Measurements from ENCODE around the gene LIX1.

The LIX1 gene

DNA sequence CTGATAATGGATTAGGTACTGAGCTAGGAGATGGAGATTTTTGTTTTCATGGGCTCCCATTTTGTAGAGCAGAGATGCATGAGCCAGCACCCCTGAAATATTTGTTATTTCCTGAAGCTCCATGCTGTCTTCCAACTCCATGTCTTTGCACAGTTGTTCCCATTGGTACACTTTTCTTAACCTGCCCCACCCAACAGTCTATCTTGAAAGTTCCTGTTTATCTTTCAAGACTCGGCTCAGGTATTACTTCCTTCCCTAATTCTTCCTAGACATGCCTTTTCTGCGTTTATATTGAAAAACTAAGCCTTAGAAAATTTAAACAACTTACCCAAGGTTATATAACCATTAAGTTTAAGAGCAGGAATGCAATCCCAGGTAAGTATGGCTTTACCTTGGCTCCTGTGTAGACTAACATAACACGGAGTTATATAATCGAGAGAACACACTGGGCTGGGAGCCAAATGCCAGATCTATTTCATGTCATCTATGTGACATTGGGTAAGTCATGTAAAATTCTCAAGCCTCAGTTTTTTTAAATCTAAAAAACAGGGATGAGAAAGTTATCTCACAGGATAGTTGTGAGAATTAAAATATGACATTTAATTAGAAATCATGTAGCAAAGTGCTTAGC, 67.4 kb downstream of the LIX1 start:
- DNase-seq (ENCODE audit: low read depth): no peak

DNA sequence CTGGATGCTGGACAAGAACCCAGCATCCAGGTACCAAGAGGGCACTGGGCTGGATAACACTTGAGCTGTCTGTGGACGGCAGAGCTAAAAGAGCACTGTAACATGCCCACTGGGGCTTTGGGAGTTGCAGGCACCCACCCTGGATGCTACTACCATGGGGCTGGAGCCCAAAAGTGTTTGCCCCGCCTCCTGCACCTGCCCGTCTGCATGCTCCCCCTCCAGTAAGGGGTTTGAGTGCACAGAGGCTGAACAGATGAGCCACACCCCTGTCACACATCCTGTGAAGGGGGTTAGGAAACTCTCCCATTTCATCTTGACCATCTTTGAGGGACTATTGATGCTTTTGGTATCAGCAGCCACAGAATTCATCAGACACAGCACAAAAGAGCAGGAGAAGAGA, 69.0 kb downstream of the LIX1 start:
- no peak for DNase-seq (ENCODE audit: low read depth)

DNA sequence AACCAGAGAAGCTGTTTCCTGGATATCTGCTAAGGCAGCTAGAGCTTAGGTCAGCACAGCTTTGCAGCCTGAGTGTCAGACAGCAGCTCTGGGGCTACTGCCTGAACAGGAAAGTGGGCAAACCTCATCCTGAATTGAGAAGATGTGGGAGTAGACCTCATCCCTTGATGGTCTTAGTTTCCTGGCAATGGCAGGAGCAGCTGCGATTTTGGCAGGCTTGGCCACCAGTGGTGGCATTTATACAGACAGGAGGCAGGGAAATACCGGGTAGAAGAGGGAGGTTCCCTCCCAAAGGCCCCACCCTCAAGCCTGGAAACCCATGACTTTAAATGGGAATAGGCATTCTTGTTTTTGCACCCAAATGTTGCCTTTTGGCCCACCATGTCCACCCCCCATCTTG, 69.7 kb downstream of the LIX1 start:
- DNase-seq (ENCODE audit: low read depth): no peak

DNA sequence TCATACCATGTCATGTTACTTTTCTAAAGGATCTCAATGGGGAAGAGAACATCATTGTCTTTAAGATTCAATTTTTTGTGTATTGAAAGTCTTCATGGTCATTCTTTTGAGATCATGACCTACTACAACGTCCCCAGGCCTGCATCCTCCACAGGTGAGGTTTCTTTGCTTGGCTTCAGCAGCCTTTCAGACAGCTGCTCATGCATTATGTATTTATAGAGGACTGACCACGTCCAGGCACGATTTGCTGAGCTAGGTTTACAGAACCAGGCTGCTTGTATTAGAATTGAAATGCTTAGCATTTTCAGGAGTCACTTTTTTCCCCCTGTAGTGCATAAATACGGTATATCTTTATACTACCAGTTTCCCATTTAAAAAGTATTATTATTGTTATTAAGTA, 70.4 kb downstream of the LIX1 start:
- no peak for DNase-seq (ENCODE audit: low read depth)

DNA sequence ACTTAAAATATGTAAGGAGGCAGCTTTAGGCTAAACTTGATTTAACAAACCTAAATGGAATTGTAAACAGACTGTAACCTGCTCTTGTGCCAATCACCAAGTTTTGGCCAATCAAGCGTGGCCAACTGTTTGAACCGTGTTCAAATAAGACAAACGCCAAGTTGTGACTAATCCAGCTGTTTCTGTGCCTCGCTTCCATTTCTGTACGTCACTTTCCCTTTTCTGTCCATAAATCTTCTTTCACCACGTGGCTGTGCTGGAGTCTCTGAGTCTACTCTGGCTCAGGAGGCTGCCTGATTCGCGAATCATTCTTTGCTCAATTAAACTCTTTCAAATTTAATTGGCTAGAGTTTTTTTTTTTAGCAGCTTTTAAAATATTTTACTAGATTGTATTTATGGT, 71.3 kb downstream of the LIX1 start:
- DNase-seq (ENCODE audit: low read depth): no peak

DNA sequence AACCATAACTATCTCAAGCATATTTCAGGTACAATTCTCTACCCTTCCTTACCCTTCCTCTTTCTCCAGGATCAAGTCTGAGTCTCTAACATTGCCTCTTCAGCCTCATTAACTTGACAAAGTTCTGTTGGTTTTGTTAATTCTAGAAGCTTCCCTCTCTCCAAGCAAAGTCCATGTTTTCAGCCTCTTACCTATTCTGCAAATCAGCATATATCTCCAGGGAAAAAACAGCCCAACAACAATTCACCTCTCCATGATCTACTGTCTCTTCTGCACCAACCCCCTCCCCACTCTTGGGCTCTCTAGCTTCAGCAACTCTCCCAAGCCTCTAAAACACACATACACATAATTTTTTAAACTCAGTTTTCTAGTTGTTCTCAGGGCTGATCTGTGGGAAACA, 72.2 kb downstream of the LIX1 start:
- DNase-seq (ENCODE audit: low read depth): no peak

DNA sequence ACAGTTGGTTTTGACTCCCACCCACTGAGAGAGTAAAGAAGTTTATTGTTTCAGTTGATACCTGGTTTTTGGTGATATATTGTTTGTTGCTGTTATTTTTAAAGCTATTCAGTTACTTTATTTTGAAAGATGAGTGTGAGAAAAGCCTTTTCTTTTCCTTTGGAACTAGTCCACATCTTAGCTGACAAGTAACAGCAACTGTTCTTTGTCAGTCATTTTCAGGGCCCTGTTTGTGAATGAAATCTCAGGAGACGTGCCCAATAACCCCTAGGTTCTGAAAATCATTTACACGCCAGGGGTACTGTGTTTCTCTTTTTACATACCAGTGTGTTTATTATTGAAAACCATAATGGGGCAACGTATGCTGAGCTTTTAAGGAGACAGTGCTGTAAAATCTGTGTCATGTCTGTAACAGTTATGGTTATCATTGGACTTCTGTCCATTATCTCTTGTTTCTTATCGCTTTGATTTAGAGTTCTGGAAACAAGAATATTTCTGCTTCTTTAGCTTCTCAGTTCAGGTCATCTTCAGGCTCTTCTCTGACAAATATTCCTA, 75.0 kb downstream of the LIX1 start:
- DNase-seq (ENCODE audit: low read depth): no peak

DNA sequence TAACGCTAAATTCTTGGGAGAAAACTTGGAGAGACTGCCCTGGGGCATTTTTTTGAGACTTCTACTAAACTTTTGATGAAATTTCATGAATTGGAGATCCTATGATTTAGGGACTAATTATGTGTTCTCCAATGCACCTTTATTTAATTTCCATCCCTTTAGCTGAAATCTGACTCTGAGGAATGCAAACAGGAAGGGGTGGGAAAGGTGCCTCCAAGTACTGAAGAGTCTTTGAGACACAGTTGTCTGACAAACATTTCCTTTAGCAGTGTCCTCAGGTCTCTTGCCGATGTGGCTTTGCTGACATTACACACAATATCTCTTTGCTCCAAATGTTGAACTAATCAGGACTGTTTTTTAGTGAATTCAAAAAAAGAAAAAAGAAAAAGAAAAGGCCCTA, 76.9 kb downstream of the LIX1 start:
- DNase-seq (ENCODE audit: low read depth): no peak

DNA sequence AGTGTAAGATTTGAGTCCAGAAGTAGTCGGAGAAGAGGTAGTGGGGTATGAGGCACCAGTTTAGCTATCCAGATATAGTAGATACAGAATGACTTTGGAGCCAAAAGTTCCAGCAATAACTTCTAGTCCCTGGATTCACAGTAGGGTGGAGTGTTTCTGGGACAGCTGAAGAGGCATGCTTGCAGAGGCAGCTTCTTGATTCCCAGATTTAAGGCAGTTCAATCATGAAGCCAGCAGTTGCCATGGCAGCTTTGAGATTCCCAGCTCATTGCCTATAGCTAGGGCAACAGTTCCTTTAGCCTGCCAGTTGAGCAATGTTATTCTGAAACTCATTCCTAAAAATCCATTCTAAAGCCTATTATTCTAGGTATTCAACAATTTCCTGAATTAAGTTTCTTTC, 79.2 kb downstream of the LIX1 start:
- no peak for DNase-seq (ENCODE audit: low read depth)

DNA sequence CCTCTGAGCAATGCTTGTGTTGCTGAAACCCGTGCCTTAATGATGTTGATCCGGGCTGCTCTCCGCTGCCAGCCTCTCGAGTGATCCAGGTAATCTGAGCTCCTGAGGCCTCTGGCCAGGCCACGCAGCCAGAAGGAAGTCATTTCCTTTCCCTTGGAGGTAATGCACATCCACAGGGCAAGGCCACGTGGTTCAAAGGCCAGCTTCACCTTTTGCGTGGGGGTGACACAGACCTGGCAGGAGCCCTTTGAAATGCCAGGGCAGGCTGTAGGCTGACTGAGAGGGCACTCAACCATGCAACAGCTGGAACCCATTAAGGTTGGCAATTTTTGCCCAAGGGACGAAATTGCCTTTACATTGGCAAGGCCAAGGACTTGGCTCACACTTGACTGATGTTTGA, 80.4 kb downstream of the LIX1 start:
- no peak for DNase-seq (ENCODE audit: low read depth)

DNA sequence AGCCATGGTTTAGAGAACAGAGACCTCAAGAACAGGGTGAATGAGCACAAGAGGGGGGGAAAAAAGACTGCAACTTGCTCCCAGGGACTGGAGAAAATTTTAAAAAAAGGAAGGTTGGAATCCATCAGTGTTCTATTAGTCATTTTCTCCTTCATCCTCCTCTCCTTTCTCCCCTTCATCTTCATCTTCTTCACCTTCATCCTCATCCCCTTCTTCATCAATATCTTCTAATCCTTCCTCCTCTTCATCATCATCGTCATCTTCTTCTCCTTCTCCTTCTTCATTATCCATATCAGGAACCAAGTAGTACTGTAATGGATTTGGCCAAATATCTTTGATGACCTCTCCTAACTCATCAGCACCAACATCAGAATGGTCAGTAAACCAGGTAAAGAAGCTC, 86.1 kb downstream of the LIX1 start:
- no peak for DNase-seq (ENCODE audit: low read depth)

DNA sequence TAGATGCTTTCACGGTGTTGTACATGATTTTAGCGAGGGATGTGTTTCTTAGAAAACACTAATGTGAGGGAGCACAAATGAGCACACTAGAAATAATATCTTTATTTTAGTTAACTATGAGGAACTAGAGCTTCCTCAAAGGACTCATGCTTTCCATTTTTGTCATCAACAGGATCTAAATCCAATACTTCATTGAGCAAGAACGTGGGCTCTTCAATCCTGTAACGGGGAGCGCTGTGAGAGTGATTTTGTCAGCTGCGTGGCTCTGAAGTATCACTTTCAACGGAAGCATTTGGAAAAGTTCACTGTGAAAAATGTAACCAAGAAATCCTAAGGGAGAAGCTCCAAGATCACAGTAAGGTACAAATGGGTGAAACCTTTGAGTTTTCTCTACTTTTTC, 93.2 kb downstream of the LIX1 start:
- no peak for DNase-seq (ENCODE audit: low read depth)

DNA sequence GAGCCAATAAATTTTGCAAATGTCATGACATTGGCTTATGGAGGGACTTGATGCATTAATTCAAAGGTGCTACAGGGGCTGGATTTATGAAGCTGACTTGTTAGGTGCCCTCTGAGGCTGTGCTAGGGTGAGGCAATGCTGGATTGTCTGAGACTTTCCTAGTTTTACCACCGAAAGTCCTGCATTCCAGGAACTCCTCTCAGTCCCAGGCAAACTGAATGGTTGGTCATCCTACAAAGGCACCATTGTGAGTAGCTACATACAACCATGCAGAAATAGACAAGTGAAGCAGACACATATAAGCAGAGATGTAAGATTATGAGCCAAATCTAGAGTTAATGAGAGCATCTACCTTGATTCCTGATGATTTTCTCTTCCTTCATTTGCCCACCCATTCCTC, 95.3 kb downstream of the LIX1 start:
- no peak for DNase-seq (ENCODE audit: low read depth)

DNA sequence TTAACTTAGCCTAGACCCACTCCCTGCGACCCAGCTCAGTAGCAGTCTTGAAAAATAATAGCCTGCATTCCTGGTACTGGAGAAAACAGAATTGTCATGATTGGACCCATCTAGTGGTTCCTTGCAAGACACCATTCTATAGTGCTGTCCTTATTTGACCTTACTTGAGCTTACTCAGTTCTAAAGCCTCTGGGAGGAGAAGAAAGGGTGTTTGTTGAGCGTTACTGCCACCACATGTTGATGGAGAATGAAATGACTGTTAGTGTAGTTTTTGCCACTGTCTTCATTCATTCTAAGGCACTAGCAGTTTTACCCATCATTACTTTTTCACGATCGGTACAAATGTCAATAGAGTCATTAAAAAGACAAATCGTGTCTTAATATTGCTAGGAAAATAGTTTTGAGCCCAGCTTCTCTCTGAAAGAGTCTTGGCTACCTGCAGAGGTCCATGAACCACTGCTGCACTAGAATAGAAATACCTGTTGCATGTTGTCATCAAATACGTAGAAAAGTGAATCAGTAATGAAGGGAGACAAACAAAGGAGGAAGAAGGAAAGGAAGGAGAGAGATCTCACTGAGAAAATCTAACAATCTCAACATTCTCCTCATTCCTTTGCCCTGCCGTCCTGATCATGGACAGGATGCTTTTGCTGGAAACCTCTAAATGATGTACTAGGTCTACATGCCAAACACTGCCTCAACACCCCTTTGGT, 96.0 kb downstream of the LIX1 start:
- DNase-seq (ENCODE audit: low read depth): no peak

DNA sequence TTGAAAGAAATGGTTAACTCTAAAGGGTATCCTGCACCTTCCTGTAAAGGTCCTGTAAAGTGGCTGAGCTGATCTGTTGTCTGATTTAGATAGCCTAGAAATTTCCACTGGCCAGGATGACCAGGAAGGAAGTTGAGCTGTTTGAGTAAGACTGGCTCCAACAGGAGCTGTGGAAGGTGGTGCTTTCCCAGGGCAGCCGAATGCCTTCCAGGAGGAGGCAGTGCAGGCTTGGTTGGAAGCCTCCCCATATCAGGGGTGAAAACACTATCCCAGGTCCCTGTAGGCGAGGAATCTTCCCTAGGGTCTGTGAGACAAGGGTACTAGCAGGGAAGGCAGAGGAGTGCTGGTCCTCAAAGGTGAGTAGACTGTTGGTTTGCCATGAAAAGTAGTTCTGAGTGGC, 98.4 kb downstream of the LIX1 start:
- no peak for DNase-seq (ENCODE audit: low read depth)

DNA sequence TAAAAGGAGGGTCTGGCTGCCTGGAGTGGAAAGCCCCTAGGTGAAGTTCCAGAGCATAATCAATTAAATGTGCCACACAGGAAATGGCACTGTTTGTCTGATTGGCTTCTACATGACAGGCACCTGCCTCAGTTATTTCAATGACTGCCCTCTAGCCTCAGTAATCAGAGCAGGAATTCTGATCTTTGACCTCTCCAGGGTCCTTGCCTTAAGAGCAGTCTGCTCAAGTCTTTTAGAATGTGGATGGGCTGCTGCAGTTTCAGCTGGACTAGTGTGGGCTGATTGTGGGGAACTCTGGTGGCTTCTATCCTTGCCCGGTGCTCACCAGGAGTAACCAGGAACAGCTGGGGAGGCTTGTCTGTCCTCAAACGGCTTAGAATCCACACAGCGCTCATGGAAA, 98.9 kb downstream of the LIX1 start:
- DNase-seq (ENCODE audit: low read depth): no peak

DNA sequence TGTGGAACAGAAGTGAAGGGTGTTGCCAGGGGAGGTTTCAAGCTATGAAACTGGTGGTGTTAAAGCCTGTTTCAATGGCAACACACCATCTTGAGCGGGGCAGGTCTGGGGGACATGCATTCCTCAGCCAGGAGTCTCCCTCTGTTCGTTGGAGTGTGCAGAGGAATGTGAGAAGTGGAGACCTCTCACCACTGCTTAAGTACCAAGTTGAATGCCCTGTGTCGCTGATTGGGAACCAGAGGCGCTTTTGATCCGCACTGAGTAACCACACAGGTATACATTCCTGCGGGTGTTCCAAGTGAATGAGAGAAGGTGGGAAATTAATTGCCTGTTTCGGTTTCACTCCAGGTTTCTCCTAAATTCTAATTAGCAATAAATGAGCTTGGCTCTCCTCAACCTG, 99.4 kb downstream of the LIX1 start:
- DNase-seq (ENCODE audit: low read depth): no peak
